ENCODE data around the gene TNF.

GRCh38 chr6:31535538-31536324, 39.6 kb upstream of the TNF start:
- TF ChIP-seq CHCHD3 (CRISPR knock-in tag; IDR thresholded peaks at IDR 0.05) (no peak), IRF1 (CRISPR knock-in tag; IDR thresholded peaks at IDR 0.05; ENCODE audit: low read depth) (no peak), DMAP1 (CRISPR knock-in tag; IDR thresholded peaks at IDR 0.05) (no peak), NFIC (IDR thresholded peaks at IDR 0.05; ENCODE audit: low read length) (no peak), SRF (IDR thresholded peaks at IDR 0.05; ENCODE audit: low read depth, low read length) (no peak), CBX5 (CRISPR knock-in tag; IDR thresholded peaks at IDR 0.05; ENCODE audit: borderline replicate concordance) (no peak), ZC3H13 (CRISPR knock-in tag; IDR thresholded peaks at IDR 0.05) (no peak), TAF1 (CRISPR knock-in tag; IDR thresholded peaks at IDR 0.05) (no peak), NCOR1 (IDR thresholded peaks at IDR 0.05; ENCODE audit: borderline replicate concordance, low read length) (no peak), RAD21 (CRISPR knock-in tag; IDR thresholded peaks at IDR 0.05) (no peak)
